PFSK-1 (cell line): ENCODE results near the gene TFEB.

ENCODE experiments used
- FOXP2 ChIP-seq: optimal IDR thresholded peaks from 2 replicates; pipeline ENCODE3; 2011; ENCODE audit warnings: borderline replicate concordance, control low read depth, inconsistent platforms; ENCODE audit not compliant: insufficient read depth; ENCODE audit errors: extremely low read length, extremely low read depth
- POLR2AphosphoS5 ChIP-seq: IDR thresholded peaks from 2 replicates; pipeline ENCODE4 v1.6.1; 2012; ENCODE audit warnings: low read depth, mild to moderate bottlenecking, control low read depth, low read length, moderate library complexity
- REST ChIP-seq, 2 experiments: IDR thresholded peaks; 2 replicates each; pipeline versions ENCODE4 v1.6.1 to v1.8.0; 2011 to 2012; ENCODE audit warnings: low read depth in 2 of 2, low read length in 2 of 2, control low read depth in 1 of 2, inconsistent platforms in 1 of 2, mild to moderate bottlenecking in 1 of 2, moderate library complexity in 1 of 2; ENCODE audit not compliant: insufficient read depth in 1 of 2
- SIN3A ChIP-seq: IDR thresholded peaks from 2 replicates; pipeline ENCODE4 v1.6.1; 2012; ENCODE audit warnings: mild to moderate bottlenecking, low read length, moderate library complexity, borderline replicate concordance; ENCODE audit not compliant: insufficient read depth
- TAF1 ChIP-seq: IDR thresholded peaks from 2 replicates; pipeline ENCODE4 v1.6.1; 2012; ENCODE audit warnings: low read length, control low read depth, borderline replicate concordance; ENCODE audit not compliant: insufficient read depth

DNA sequence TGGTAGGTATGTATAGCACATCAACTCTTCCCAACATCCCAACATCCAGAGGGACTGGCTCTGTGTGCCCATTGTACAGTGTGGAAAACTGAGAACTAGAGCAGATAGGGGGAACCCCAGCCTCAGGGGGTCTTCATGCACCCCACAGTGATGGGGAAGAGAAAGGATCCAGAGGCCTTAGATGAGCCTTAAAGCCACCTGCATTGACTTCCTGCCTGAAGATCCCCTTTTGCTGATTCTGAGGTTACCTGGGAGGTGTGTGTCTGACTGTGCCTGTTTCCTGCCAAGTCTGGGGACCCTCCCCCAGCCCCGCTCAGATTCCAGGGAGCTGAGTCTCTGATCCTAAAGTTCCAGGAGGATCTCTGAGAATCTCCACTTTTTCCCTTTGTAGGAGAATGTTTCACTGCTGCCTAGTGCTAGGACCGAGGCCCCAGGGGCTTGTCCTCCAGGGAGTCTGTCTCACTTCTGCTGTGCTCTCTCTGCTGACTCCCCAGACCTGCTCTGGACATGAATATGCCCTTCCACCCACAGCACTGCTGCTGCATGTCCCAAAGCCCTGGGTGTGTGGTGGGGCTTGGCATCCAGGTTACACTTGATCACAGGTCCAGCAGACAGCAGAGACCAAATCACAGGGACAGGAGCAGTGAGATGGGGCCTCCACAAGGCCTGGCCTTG lies 24.6 kb upstream of the TFEB start:
- no peak for TF ChIP-seq TAF1
- TF ChIP-seq REST (IDR thresholded peaks at IDR 0.05; ENCODE audit: insufficient read depth in 1 of 2, low read depth in 2 of 2, low read length in 2 of 2), result no peak
- TF ChIP-seq POLR2AphosphoS5, result no peak
- TF ChIP-seq SIN3A, result no peak
- TF ChIP-seq FOXP2, result no peak
